T47D (cell line): Measurements from ENCODE around the gene ASTN2.

Experiments used
- DNase-seq, 2 experiments: peaks; one replicate each; pipeline versions ENCODE4 v3.0.0 to v3.0.0-alpha.2; 2011 to 2012; ENCODE audit warnings: low read depth in 1 of 2, low spot score in 1 of 2
- JUND ChIP-seq: IDR thresholded peaks from 2 replicates; pipeline ENCODE4 v1.6.1; 2012; ENCODE audit warnings: low read depth
- in situ Hi-C: cut with HindIII; loops from 2 replicates; pipeline ENCODE4 v1.10.0; 2016; ENCODE audit warnings: low sequenced_read_pairs, low pct_unique_long_range_greater_than_20kb

The ASTN2 gene

DNA sequence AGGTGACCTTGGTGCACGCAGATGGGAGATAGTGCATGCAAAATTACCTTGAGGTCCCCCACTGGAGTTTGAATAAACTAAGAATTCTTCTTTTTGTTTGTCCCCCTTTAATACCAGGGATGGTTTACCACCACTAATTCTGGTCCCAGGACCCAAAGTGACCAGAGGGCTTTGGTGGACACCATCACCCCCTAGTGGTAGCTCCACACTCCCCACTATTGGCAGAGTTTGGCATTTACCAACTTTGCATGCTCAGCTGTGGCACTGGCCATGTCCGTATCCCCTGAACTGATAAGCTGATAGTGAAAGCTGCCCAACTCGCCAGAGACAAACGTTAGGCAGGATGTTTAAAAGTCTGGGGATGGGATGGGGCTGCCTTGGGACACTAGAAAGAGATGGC, 3.3 kb downstream of the ASTN2 start:
- peak; percentile 69 to 80 for DNase-seq
- in situ Hi-C loops, result no loop called here
- no peak for TF ChIP-seq JUND

DNA sequence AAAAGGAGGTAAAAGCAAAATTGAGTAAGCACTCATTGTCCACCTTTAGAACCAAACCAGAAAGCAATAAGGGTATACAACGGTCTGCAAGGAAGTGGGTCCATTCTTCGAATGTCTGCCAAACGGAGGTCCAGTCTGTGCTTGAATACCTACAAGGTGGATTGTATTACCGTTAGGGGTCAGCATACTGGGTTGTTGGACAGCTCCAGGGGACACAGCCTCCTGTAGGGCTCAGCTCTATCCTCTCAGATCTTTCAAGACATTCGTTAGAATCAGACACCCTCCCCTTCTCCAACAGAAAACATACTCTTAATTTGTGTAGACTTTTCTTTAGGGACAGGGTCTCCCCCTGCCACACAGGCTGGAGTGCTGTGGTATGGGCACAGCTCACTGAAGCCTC, 5.5 kb downstream of the ASTN2 start:
- in situ Hi-C loops, result no loop called here
- TF ChIP-seq JUND, result no peak
- peak in 1 of 2 experiments; percentile 55 for DNase-seq

DNA sequence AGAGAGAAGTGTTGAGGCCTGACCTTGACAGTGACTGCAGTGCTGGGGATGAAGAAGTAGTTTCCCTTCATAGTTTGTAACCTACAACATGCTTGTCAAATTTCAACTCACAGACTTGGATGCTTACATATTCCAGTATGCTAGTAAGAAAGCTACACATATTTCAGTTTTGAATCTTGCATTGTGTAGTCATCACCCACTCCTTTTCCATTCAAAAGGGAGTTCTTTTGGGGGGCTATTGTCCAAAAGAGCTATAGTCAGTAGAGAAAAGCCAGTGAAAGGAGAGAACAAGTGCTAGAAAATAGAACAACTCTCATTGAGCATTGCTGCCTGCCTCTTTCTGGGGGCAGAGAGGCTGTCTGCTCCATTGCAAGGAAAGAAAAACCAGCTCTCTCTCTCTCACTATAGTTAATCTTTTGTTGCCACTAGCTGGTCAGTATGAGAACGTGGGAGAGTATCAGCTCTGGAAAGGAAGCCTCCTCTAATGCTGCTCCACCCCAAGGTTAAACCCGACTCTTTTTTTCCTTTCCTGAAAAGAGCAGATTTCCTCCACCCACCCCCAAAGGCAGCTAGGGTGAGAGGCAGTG, 7.3 kb downstream of the ASTN2 start:
- in situ Hi-C loops, result no loop called here
- no peak for DNase-seq
- no peak for TF ChIP-seq JUND

DNA sequence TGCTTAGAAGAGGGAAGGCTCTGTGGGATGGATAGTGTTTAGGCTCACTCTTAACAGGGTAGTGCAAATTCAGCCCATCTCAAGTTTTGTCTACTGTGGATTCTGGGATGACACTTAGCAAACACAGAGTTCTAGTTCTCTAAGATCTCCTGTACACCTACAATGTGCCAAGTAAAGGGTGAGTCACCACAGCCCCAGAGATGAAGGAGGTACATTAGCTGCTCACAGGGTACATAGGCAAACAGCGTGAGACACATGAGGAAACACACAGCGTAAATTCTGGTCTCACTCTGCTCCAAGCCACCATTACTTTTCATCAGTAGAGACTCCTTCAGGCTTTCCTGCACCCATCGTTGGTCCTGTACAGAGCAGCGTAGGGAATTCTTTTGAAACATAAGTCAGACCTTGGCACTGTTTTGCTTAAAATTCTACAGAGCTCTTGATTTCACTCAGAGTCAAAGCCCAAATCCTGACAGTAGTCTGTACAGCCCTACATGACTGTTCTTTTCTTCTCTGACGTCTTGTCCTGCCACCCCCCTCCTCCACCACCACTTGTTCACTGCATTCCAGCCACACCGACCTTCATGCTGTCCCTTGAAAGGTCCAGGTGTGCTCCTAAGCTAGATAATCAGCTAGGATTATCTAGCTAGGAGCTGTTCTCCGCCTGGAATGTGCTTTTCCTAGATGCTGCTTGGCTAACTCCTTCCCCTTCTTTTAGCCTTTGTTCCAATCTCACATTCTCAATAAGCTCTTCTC, 8.7 kb downstream of the ASTN2 start:
- in situ Hi-C loops, result no loop called here
- no peak for TF ChIP-seq JUND
- DNase-seq, result peak in 1 of 2 experiments; percentile 55

DNA sequence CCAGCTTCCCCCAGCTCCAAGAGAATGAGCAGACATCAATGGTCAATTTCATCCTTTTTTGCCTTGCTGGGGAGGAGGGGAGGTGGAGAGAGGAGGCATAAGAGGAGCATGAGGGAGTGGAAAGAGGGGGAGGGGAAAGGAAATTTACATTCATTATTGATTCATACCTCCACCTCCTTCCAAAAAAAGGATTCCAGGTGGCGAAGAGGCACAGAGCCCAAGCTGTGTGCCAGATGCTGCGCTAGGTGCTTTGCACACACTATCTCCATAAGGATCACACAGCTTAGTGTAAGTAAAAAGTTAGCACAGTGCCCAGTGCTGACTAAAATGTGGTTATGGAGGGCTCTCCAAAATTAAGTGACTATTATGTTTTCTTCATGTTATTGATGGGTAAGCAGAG, 11.0 kb downstream of the ASTN2 start:
- in situ Hi-C loops, result no loop called here
- DNase-seq, result no peak
- TF ChIP-seq JUND, result no peak

DNA sequence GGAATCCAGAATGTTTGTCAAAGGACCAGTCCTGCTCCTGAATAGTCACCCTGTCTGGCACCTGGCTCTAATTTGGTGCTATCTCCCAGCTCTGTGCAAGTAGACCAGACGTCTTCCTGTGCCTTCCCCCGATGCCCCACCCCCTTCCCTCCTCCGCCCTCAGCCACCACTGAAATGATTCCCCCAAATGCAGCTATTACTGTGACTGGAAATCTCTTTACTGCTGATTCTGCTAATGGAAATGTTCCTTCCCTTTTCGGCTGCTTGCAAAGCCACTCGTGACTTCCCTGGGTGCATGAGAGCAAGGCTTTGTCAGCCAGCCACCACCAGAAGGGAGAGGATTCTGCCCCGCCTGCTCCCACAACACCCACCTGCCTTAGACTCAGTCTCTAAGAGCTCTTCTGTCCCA, 11.4 kb downstream of the ASTN2 start:
- TF ChIP-seq JUND, result no peak
- in situ Hi-C loops, result no loop called here
- DNase-seq, result no peak

DNA sequence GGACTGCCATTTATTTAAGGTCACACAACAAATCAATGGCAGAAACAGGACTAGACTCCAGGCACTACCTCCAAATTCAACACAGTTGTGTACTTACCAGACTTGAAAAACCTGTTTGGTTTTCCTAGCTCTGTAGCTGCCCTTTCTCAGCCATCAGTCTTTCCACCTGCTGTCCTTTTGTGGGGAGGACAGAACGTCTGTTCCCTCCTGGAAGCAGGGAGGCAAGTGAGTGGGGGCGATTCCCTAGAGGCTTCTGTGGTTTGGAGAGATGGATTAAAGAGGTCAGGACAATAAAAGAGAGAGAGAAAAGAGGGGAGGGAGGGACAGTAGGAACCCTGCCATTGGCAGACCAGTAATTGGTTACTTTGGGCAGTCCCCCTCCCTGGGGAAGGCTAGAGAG, 14.7 kb downstream of the ASTN2 start:
- in situ Hi-C loops, result no loop called here
- DNase-seq, result peak; percentile 59 to 99
- peak; percentile 61; the same call in 1 of the 2 replicates for TF ChIP-seq JUND

DNA sequence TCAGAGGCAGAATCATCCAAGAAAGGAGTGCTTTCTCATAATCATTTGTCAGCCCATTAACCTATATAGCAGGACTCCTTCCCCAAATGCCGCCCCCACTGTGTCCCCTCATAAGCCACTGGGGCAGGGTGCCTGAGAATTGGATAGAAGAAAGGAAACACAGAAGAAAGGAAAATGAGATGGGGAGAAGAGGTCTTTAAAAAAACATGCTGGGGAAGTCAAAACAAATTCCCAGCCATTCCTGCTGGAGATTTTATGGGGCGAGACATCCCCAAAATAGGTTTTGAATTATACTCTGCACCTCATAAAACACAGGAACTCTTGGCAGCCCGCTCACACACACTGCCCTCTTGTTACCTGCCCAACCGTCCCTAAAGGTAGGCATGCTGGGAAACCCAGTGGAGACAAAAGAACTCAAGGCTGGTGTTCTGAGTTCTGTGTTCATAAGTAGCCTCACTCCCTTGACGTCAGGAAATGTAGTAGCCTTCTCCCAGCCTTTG, 19.7 kb downstream of the ASTN2 start:
- no peak for TF ChIP-seq JUND
- in situ Hi-C loops, result no loop called here
- no peak for DNase-seq

DNA sequence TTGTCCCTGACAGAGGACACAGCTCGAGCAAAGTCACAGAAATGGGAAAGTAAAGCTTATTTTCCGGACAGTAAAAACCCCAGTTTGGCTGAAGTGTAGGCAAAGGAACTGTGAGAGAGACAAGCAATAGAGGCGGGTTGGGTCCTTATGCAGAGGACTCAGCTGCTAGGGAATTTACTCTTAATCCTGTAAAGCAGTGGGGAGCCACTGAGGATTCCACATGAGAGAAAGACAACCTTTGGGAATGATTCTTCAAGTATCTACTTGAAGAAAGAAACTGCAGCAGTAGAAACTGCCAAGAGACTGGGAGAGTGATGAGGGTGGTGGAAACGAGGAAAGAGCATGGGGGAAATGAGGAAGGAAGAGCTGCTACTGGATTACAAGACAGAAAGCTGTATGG, 20.2 kb downstream of the ASTN2 start:
- TF ChIP-seq JUND, result no peak
- no peak for DNase-seq
- in situ Hi-C loops, result no loop called here

DNA sequence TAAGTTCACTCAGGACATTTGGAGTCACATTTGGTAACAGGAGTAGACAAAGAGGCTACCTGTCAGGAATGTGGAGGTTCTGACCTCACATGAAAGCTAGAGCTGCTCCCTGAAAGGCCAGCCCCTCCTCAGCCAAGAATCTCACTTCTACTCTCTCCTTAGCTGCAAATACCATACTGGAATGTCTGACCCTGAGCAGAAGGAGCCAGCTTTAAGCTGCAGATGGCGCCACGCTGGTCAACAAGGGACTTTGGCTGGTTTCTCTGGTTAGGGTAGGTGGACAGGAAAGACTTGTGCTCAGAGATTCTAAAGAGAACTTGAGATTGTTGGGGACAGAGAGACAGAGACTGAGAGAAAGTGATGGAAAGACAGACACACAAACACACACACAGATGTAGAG, 21.9 kb downstream of the ASTN2 start:
- no peak for TF ChIP-seq JUND
- in situ Hi-C loops, result no loop called here
- DNase-seq, result peak in 1 of 2 experiments; percentile 66

DNA sequence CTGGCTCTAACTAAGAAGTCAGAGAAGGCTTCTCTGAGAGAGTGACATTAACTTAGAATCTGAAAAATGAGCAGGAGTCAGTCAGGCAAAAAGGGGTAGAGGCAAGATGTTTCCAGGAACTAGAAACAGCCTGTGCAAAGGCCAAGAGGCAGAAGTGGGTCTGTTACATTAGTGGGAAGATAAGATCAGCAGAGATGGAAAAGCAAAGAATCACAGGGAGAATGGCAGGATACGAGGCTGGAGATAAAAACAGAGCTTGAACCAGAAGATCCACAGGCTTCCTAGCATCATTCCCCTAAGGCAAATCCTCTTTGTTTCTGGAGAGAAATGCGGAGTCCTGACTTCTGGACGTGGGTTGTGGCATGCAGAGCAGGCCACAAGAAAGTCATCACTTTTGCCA, 27.4 kb downstream of the ASTN2 start:
- TF ChIP-seq JUND, result no peak
- in situ Hi-C loops, result no loop called here
- no peak for DNase-seq

DNA sequence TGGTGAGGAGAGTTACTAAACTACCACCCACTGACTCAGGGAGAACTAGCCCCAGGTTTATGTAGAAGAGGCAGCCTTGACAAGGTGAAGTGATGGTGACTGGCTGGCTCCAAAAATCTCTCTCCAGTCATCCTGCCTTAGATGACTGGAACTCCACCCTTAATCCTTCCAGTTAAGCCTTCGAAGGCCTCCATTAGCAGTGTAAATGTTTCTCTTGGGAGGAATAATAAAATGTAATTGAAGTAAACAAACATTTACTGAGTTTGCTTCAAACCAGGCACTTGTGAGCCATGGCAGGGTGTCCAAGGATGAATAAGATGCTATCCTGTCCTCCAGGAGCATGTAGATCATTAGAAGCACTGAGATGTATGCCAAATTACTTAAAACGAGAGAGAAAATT, 35.5 kb downstream of the ASTN2 start:
- TF ChIP-seq JUND, result no peak
- DNase-seq, result no peak
- in situ Hi-C loops, result no loop called here

DNA sequence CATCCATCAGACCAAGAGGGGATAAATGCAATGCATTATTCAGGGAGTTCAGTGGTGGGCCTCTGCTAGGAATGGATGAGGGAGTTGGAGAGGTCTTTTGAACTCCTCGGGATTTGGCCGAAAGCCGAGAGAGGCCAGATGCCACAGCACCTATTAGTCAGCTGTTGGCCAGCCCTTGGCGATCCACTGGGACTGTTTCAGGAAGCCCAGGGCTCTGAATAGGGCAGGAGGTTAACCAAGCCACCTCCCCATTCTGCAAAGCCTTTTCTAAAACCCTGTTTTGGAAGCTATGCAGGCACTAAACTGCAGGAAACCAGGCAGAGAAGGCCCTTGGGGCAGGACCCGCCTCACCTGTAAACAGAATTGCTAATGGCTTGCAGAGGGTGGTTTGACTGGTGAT, 37.8 kb downstream of the ASTN2 start:
- in situ Hi-C loops, result no loop called here

DNA sequence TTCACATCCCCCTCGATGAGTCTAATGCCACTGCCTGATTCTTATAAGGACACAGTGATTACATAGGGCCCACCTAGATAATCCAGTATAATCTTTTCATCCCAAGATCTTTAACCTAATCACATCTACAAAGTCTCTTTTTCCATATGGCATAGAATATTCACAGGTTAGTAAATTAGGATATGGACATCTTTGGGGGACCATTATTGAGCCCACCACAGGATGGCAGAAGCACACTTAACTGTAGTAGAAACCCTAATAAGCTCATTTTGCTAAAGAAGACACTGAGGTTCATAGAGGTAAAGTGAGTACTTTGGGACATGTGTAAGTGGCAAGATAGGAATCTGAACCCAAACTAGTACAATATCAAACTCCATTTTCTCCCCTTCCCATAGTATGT, 38.9 kb downstream of the ASTN2 start:
- no peak for DNase-seq
- TF ChIP-seq JUND, result no peak
- in situ Hi-C loops, result no loop called here

More for the DNA sequence above, 37.8 kb downstream of the ASTN2 start:
- TF ChIP-seq JUND, result no peak
- DNase-seq, result peak in 1 of 2 experiments; percentile 43
